GM18873 (cell line): ENCODE data around the gene COL23A1.

Source experiments
- ATAC-seq: cut with Tn5 transposase; IDR thresholded peaks from one replicate; pipeline ENCODE4 v1.9.1; 2021; ENCODE audit warnings: mild to moderate bottlenecking, moderate library complexity, moderate number of reproducible peaks; ENCODE audit not compliant: unreplicated experiment, low FRiP score

COL23A1 gene

GRCh38 chr5:178282391-178282790 is 307.8 kb downstream of the COL23A1 start:
- ATAC-seq = no peak

- no peak for ATAC-seq
Observed at GRCh38 chr5:178281331-178281730, 308.9 kb downstream of the COL23A1 start.

GRCh38 chr5:178280631-178281030 is 309.6 kb downstream of the COL23A1 start:
- ATAC-seq = no peak

GRCh38 chr5:178279723-178280438 is 310.3 kb downstream of the COL23A1 start:
- no peak for ATAC-seq

GRCh38 chr5:178279026-178279722 is 311.0 kb downstream of the COL23A1 start:
- ATAC-seq = no peak

GRCh38 chr5:178278358-178279023 is 311.7 kb downstream of the COL23A1 start:
- no peak for ATAC-seq

GRCh38 chr5:178277866-178278265 is 312.3 kb downstream of the COL23A1 start:
- no peak for ATAC-seq

GRCh38 chr5:178277346-178277745 is 312.8 kb downstream of the COL23A1 start:
- ATAC-seq = no peak

- ATAC-seq = no peak
Observed at GRCh38 chr5:178274781-178275537, 315.2 kb downstream of the COL23A1 start.

GRCh38 chr5:178273665-178274541 is 316.3 kb downstream of the COL23A1 start:
- no peak for ATAC-seq

- no peak for ATAC-seq
Observed at GRCh38 chr5:178273041-178273440, 317.2 kb downstream of the COL23A1 start.

- ATAC-seq = no peak
Observed at GRCh38 chr5:178272591-178272990, 317.6 kb downstream of the COL23A1 start.

GRCh38 chr5:178271726-178272479 is 318.3 kb downstream of the COL23A1 start:
- no peak for ATAC-seq

GRCh38 chr5:178271231-178271630 is 319.0 kb downstream of the COL23A1 start:
- ATAC-seq = no peak

GRCh38 chr5:178269499-178269898 is 320.7 kb downstream of the COL23A1 start:
- no peak for ATAC-seq

- no peak for ATAC-seq
Observed at GRCh38 chr5:178267876-178268275, 322.3 kb downstream of the COL23A1 start.

GRCh38 chr5:178267245-178267644 is 322.9 kb downstream of the COL23A1 start:
- no peak for ATAC-seq

GRCh38 chr5:178266581-178266980 is 323.6 kb downstream of the COL23A1 start:
- ATAC-seq = no peak

GRCh38 chr5:178265746-178266145 is 324.4 kb downstream of the COL23A1 start:
- no peak for ATAC-seq
